Neural cell (in vitro differentiated cells): ENCODE results near the gene FAM124B. TPM values are rescaled to one million over a fixed set of nuclear protein-coding genes. Genes with fewer than 3 reads are reported as not detected.

Experiments used
- H2AFZ ChIP-seq: fragments of 200-600, 300-800 bp; sonication (generic), shearing (Covaris generic); 2 replicates; pipeline ENCODE4 v1.6.0; 2014; ENCODE audit warnings: low read depth, mild to moderate bottlenecking, antibody characterized with exemption, low read length, moderate library complexity
- H3F3A ChIP-seq: fragments of 200-600 bp; shearing (Covaris generic); 2 replicates; pipeline ENCODE4 v1.6.1; 2016; ENCODE audit warnings: mild to moderate bottlenecking, moderate library complexity, mixed read lengths, antibody characterized with exemption, low read length; ENCODE audit not compliant: insufficient read depth, poor library complexity, severe bottlenecking
- H3K27ac ChIP-seq: fragments of 200-600, 300-800 bp; sonication (generic), shearing (Covaris generic); 2 replicates; pipeline ENCODE4 v1.5.1; 2014; ENCODE audit warnings: mild to moderate bottlenecking, low read length, moderate library complexity
- H3K27me3 ChIP-seq: fragments of 300-800, 200-600 bp; sonication (generic), shearing (Covaris generic); 2 replicates; pipeline ENCODE4 v1.6.0; 2014; ENCODE audit warnings: mild to moderate bottlenecking, low read depth, low read length, moderate library complexity; ENCODE audit not compliant: insufficient read depth
- H3K36me3 ChIP-seq: fragments of 300-800, 200-600 bp; sonication (generic), shearing (Covaris generic); 2 replicates; pipeline ENCODE4 v1.5.1; 2014; ENCODE audit warnings: mild to moderate bottlenecking, antibody characterized with exemption, low read length, moderate library complexity; ENCODE audit not compliant: insufficient read depth
- H3K4me2 ChIP-seq: fragments of 300-800, 200-600 bp; sonication (generic), shearing (Covaris generic); 2 replicates; pipeline ENCODE4 v1.6.0; 2014; ENCODE audit warnings: mild to moderate bottlenecking, low read length
- H3K4me3 ChIP-seq: fragments of 300-800, 200-600 bp; sonication (generic), shearing (Covaris generic); 2 replicates; pipeline ENCODE4 v1.5.1; 2014; ENCODE audit warnings: mild to moderate bottlenecking, low read length, moderate library complexity
- H3K79me2 ChIP-seq: fragments of 200-600 bp; shearing (Covaris generic); replicated peaks from 2 replicates; pipeline ENCODE4 v1.6.0; 2014; ENCODE audit warnings: mild to moderate bottlenecking, low read length, moderate library complexity; ENCODE audit not compliant: insufficient read depth
- H3K9ac ChIP-seq: fragments of 300-800, 200-600 bp; sonication (generic), shearing (Covaris generic); 2 replicates; pipeline ENCODE4 v1.6.1; 2016; ENCODE audit warnings: mild to moderate bottlenecking, low read length, mixed read lengths
- H3K9me2 ChIP-seq: fragments of 200-600 bp; shearing (Covaris generic); 2 replicates; pipeline ENCODE4 v1.6.1; 2016; ENCODE audit warnings: mild to moderate bottlenecking, low read length, mixed read lengths; ENCODE audit not compliant: insufficient read depth
- H3K9me3 ChIP-seq: fragments of 200-600, 300-800 bp; sonication (generic), shearing (Covaris generic); 2 replicates; pipeline ENCODE4 v1.6.1; 2016; ENCODE audit warnings: mild to moderate bottlenecking, mixed run types, low read length, moderate library complexity, mixed read lengths
- H4K20me1 ChIP-seq: fragments of 200-600 bp; shearing (Covaris generic); 2 replicates; pipeline ENCODE4 v1.6.1; 2016; ENCODE audit warnings: mild to moderate bottlenecking, mixed run types; ENCODE audit not compliant: insufficient read depth
- CTCF ChIP-seq: fragments of 450-650 bp; IDR thresholded peaks from 2 replicates; pipeline ENCODE4 v1.5.1; 2014; ENCODE audit warnings: antibody characterized with exemption, mild to moderate bottlenecking, moderate library complexity; ENCODE audit not compliant: poor library complexity, severe bottlenecking
- EP300 ChIP-seq: fragments of 450-650 bp; conservative IDR thresholded peaks from 2 replicates; pipeline ENCODE4 v1.6.1; 2014; ENCODE audit warnings: antibody characterized with exemption, mild to moderate bottlenecking, moderate library complexity; ENCODE audit not compliant: poor library complexity, severe bottlenecking
- EZH2 ChIP-seq: fragments of 200-600, 300-800 bp; shearing (Covaris generic), sonication (generic); IDR thresholded peaks from 2 replicates; pipeline ENCODE4 v1.6.1; 2014; ENCODE audit warnings: antibody characterized with exemption, low read length, borderline replicate concordance, mild to moderate bottlenecking; ENCODE audit not compliant: insufficient read depth, poor library complexity, severe bottlenecking
- MXI1 ChIP-seq: fragments of 450-650 bp; conservative IDR thresholded peaks from 2 replicates; pipeline ENCODE4 v1.6.1; 2014; ENCODE audit warnings: antibody characterized with exemption, mild to moderate bottlenecking; ENCODE audit not compliant: poor library complexity, severe bottlenecking
- POLR2AphosphoS5 ChIP-seq: IDR thresholded peaks from 2 replicates; pipeline ENCODE4 v1.6.1; 2012
- RAD21 ChIP-seq: fragments of 450-650 bp; conservative IDR thresholded peaks from 2 replicates; pipeline ENCODE4 v1.6.1; 2014; ENCODE audit warnings: antibody characterized with exemption, mild to moderate bottlenecking, moderate library complexity
- REST ChIP-seq: IDR thresholded peaks from 2 replicates; pipeline ENCODE4 v1.6.1; 2012; ENCODE audit warnings: borderline replicate concordance
- SMC3 ChIP-seq: fragments of 450-650 bp; conservative IDR thresholded peaks from 2 replicates; pipeline ENCODE4 v1.6.1; 2014; ENCODE audit warnings: antibody characterized with exemption, mild to moderate bottlenecking, moderate library complexity; ENCODE audit not compliant: poor library complexity
- TAF1 ChIP-seq: IDR thresholded peaks from 2 replicates; pipeline ENCODE4 v1.6.1; 2012; ENCODE audit warnings: low read depth
- polyA plus RNA-seq: library from polyadenylated mRNA; depleted of rRNA; stranded (reverse); fragments of >200 nt; gene quantifications from 2 replicates; pipeline ENCODE4 v1.2.3, GENCODE V29; 2014

Gene FAM124B
- polyA plus RNA-seq, 1 donor from 2014 or later = not detected

- Histone ChIP-seq H3K9me2 (no peaks in the 10 kb centered on the region), H3K36me3 (no peaks in the 10 kb centered on the region), H3K9ac (no peak overlapping the region), H3F3A (no peaks in the 10 kb centered on the region), H3K79me2 (no peaks in the 10 kb centered on the region), H4K20me1 (no peaks in the 10 kb centered on the region), H3K4me3 (no peak overlapping the region), H2AFZ (no peak overlapping the region), H3K4me2 (no peak overlapping the region), H3K27me3 (no peaks in the 10 kb centered on the region), H3K27ac (no peak overlapping the region), H3K9me3 (no peaks in the 10 kb centered on the region)
- TF ChIP-seq EZH2 = no peak
- no peak for TF ChIP-seq TAF1
Measured at GRCh38 chr2:224438726-224439125, 36.8 kb upstream of the FAM124B start.

- Histone ChIP-seq H3K27ac (no peak overlapping the region), H3K36me3 (no peaks in the 10 kb centered on the region), H3K27me3 (no peaks in the 10 kb centered on the region), H4K20me1 (no peaks in the 10 kb centered on the region), H3K4me3 (no peak overlapping the region), H3K4me2 (no peak overlapping the region), H3K79me2 (no peaks in the 10 kb centered on the region), H3K9me2 (no peaks in the 10 kb centered on the region), H3K9me3 (no peaks in the 10 kb centered on the region), H3F3A (no peaks in the 10 kb centered on the region), H2AFZ (no peak overlapping the region), H3K9ac (no peak overlapping the region)
- no peak for TF ChIP-seq MXI1
Measured at GRCh38 chr2:224436634-224437033, 34.7 kb upstream of the FAM124B start.

GRCh38 chr2:224434618-224435017, 32.7 kb upstream of the FAM124B start:
- Histone ChIP-seq H3K27me3 (no peaks in the 10 kb centered on the region), H3F3A (no peaks in the 10 kb centered on the region), H3K4me3 (no peak overlapping the region), H3K27ac (no peak overlapping the region), H3K4me2 (no peak overlapping the region), H4K20me1 (no peaks in the 10 kb centered on the region), H2AFZ (no peak overlapping the region), H3K36me3 (no peaks in the 10 kb centered on the region), H3K9me3 (no peaks in the 10 kb centered on the region), H3K79me2 (no peaks in the 10 kb centered on the region), H3K9ac (no peak overlapping the region), H3K9me2 (no peaks in the 10 kb centered on the region)
- TF ChIP-seq EP300 = no peak
- no peak for TF ChIP-seq MXI1
- TF ChIP-seq EZH2 = no peak
- TF ChIP-seq POLR2AphosphoS5 = no peak
- no peak for TF ChIP-seq TAF1
- TF ChIP-seq CTCF = no peak
- no peak for TF ChIP-seq SMC3
- no peak for TF ChIP-seq RAD21
- no peak for TF ChIP-seq REST
